ENCODE measurements around the gene MSANTD1. TPM values are rescaled to one million over a fixed set of nuclear protein-coding genes. Genes with fewer than 3 reads are reported as not detected.

The MSANTD1 gene
- total RNA-seq, 1 experiment from 2014 or later: 0.95 TPM

DNA sequence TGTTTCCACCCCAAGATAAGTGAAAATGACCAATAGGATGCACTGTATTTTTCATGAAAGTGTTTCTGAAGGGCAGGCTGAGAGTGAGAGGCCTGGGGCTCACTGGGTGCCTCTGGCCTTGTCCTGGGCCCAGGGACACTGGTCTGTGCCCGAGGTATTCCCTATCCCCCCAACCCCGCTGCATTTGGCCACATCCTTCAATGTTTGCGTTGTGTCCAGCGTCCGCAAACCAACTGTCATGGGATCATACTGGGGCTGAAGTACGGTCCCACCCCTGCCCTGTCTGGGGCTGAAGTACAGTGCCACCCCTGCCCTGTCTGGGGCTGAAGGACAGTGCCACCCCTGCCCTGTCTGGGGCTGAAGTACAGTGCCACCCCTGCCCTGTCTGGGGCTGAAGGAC, 22.0 kb upstream of the MSANTD1 start:
- peaks cover 59% of the 10 kb centered on the region for H3K36me3 Mint-ChIP-seq (ENCODE audit: insufficient read depth, unreplicated experiment)
- H3K4me1 Mint-ChIP-seq (ENCODE audit: low read depth, unreplicated experiment): no peaks in the 10 kb centered on the region
- ChIA-PET POLR2A (no interaction called here), CTCF (no interaction called here)
- no peak for DNase-seq
- Histone ChIP-seq H3K4me1 (no peaks in the 10 kb centered on the region), H3K4me3 (ENCODE audit: low read depth, low read length) (no peak overlapping the region), H3K9me3 (no peaks in the 10 kb centered on the region), H3K36me3 (ENCODE audit: control insufficient read depth, insufficient read depth, low read length) (peaks cover 5% of the 10 kb centered on the region; the same call in 1 of the 2 replicates), H3K27me3 (replicated peaks; ENCODE audit: control insufficient read depth, insufficient read depth, low read length) (no peaks in the 10 kb centered on the region)
- H3K27ac Mint-ChIP-seq (ENCODE audit: unreplicated experiment): no peak overlapping the region
- no TSS peak for BruUV-seq (replicated peaks)
- no peak overlapping the region for H3K4me3 Mint-ChIP-seq (ENCODE audit: unreplicated experiment)
- no peaks in the 10 kb centered on the region for H3K27me3 Mint-ChIP-seq (ENCODE audit: insufficient read depth, unreplicated experiment)
- no peaks in the 10 kb centered on the region for H3K9me3 Mint-ChIP-seq (ENCODE audit: unreplicated experiment)
- intact Hi-C loops (cut with micrococcal nuclease; ENCODE audit: unreplicated experiment): no loop called here
- TF ChIP-seq, protein P1, sequence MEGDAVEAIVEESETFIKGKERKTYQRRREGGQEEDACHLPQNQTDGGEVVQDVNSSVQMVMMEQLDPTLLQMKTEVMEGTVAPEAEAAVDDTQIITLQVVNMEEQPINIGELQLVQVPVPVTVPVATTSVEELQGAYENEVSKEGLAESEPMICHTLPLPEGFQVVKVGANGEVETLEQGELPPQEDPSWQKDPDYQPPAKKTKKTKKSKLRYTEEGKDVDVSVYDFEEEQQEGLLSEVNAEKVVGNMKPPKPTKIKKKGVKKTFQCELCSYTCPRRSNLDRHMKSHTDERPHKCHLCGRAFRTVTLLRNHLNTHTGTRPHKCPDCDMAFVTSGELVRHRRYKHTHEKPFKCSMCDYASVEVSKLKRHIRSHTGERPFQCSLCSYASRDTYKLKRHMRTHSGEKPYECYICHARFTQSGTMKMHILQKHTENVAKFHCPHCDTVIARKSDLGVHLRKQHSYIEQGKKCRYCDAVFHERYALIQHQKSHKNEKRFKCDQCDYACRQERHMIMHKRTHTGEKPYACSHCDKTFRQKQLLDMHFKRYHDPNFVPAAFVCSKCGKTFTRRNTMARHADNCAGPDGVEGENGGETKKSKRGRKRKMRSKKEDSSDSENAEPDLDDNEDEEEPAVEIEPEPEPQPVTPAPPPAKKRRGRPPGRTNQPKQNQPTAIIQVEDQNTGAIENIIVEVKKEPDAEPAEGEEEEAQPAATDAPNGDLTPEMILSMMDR (IDR thresholded peaks at IDR 0.05; ENCODE audit: insufficient read depth in 1 of 2, low read depth in 1 of 2, low read length in 1 of 2, severe bottlenecking in 1 of 2, unreplicated experiment in 1 of 2): no peak

DNA sequence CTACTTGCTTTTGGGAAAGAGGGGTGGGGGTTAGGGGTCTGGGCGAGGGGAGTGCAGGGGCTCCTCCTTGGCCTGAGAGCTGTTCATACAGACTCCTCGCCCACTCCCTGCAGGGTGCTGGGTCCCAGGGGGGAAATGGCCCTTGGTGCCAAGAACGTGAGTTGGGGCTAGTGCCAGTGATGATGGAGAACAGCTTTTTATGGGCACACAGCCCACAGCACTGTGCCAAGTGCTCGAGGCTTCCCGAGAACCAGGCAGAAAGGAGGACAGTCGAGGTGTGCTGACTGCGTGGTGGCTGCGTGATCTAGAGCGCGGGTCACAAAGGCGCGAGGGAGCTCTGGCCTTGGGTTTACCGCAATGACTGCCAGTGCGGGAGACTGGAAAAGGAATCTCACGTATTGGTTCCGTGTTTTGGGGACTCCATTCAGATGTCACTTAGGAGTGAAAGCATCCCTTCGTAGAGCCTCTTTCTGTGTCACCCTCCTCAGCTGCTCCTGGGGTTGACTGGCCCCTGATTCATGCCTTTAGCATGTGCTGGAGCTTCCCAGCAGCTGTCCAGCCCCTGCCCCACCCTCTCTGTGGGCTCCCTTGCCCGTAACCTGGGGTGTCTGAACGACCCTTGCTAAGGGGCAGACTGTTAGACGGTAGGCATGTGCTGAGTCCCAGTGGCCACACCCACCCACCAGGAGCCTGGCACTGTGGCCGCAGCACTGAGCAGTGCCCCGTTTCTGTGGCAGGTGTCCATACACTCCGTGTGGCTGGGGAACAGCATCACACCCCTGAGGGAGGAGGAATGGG, 20.9 kb upstream of the MSANTD1 start:
- POLR2A ChIA-PET: no interaction called here
- no peak overlapping the region for H3K4me3 ChIP-seq (ENCODE audit: low read depth, low read length)
- H3K4me1 ChIP-seq: no peaks in the 10 kb centered on the region
- H3K36me3 Mint-ChIP-seq (ENCODE audit: insufficient read depth, unreplicated experiment): peaks cover 57% of the 10 kb centered on the region
- H3K36me3 ChIP-seq (ENCODE audit: control insufficient read depth, insufficient read depth, low read length): peaks cover 5% of the 10 kb centered on the region; the same call in 1 of the 2 replicates
- intact Hi-C loops (cut with micrococcal nuclease; ENCODE audit: unreplicated experiment): no loop called here
- H3K27me3 Mint-ChIP-seq (ENCODE audit: insufficient read depth, unreplicated experiment): no peaks in the 10 kb centered on the region
- CTCF ChIA-PET: no interaction called here
- no peak overlapping the region for H3K27ac Mint-ChIP-seq (ENCODE audit: unreplicated experiment)
- no peak for DNase-seq
- no peaks in the 10 kb centered on the region for H3K9me3 Mint-ChIP-seq (ENCODE audit: unreplicated experiment)
- BruUV-seq (replicated peaks): no TSS peak
- H3K4me1 Mint-ChIP-seq (ENCODE audit: low read depth, unreplicated experiment): no peaks in the 10 kb centered on the region
- no peaks in the 10 kb centered on the region for H3K9me3 ChIP-seq
- no peaks in the 10 kb centered on the region for H3K27me3 ChIP-seq (replicated peaks; ENCODE audit: control insufficient read depth, insufficient read depth, low read length)
- H3K4me3 Mint-ChIP-seq (ENCODE audit: unreplicated experiment): no peak overlapping the region
- TF ChIP-seq, protein P1 (IDR thresholded peaks at IDR 0.05; ENCODE audit: insufficient read depth in 1 of 2, low read depth in 1 of 2, low read length in 1 of 2, severe bottlenecking in 1 of 2, unreplicated experiment in 1 of 2): no peak

DNA sequence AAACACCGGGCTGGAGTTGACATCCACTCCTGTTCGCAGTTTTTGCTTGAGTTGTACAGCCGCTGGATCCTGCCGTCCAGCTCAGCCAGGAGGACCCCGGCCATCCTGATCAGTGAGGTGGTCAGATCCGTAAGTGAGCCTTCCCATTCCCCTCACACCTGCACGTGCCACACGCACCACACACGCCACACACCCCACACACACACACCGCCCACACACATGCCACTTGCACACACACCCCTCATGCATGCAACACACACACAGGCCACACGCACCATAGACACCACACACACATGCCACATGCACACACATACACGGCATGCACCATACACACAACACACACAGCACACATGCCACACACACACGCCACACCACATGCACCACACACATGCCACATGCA, 20.1 kb upstream of the MSANTD1 start:
- POLR2A ChIA-PET: no interaction called here
- Histone ChIP-seq H3K4me1 (no peaks in the 10 kb centered on the region), H3K36me3 (ENCODE audit: control insufficient read depth, insufficient read depth, low read length) (peaks cover 5% of the 10 kb centered on the region; the same call in 1 of the 2 replicates), H3K9me3 (no peaks in the 10 kb centered on the region), H3K4me3 (ENCODE audit: low read depth, low read length) (no peak overlapping the region), H3K27me3 (replicated peaks; ENCODE audit: control insufficient read depth, insufficient read depth, low read length) (no peaks in the 10 kb centered on the region)
- TF ChIP-seq, protein P1 (IDR thresholded peaks at IDR 0.05; ENCODE audit: insufficient read depth in 1 of 2, low read depth in 1 of 2, low read length in 1 of 2, severe bottlenecking in 1 of 2, unreplicated experiment in 1 of 2): no peak
- no peaks in the 10 kb centered on the region for H3K9me3 Mint-ChIP-seq (ENCODE audit: unreplicated experiment)
- DNase-seq: no peak
- intact Hi-C loops (cut with micrococcal nuclease; ENCODE audit: unreplicated experiment): no loop called here
- no peak overlapping the region for H3K4me3 Mint-ChIP-seq (ENCODE audit: unreplicated experiment)
- no TSS peak for BruUV-seq (replicated peaks)
- H3K36me3 Mint-ChIP-seq (ENCODE audit: insufficient read depth, unreplicated experiment): peaks cover 56% of the 10 kb centered on the region
- no peaks in the 10 kb centered on the region for H3K27me3 Mint-ChIP-seq (ENCODE audit: insufficient read depth, unreplicated experiment)
- H3K27ac Mint-ChIP-seq (ENCODE audit: unreplicated experiment): no peak overlapping the region
- CTCF ChIA-PET: no interaction called here
- H3K4me1 Mint-ChIP-seq (ENCODE audit: low read depth, unreplicated experiment): no peaks in the 10 kb centered on the region

Measured in Caco-2 (cell line).